Measurements from ENCODE around the gene MEIS2.

Gene MEIS2

DNA sequence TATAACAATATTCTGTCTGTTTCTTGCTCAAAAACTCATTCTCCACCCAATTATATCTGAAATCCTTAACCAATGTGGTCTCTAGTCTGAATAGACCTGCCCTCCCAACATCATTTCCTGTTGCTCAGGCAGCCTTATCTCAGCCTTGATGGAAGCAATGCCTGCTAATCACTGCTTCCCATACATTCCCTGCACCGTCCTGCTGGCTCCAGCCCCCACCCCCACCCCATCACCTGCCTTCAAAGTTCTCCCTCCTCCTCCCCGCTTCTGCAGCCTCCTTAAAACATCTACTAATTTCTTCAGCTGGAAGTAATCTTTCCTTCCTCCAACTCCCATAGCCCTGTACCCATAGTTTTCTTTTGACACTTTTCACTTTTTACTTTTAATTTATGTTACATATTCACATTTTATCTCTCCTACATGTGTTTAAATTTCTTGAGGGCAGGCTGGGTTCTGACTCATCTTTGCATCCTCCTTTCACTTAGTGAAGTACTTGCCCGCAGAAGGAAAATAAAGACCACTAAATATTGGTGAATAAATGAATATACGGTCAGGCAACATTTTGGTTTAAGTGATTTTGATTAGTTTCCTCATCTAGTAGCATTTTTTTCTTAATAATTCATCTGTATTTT, 98.2 kb downstream of the MEIS2 start:
- Histone ChIP-seq H3K36me3 (ENCODE audit: insufficient read depth, low read length) (no peaks in the 10 kb centered on the region), H3K27me3 (ENCODE audit: insufficient read depth, low read length, poor library complexity, severe bottlenecking) (no peaks in the 10 kb centered on the region), H3K4me2 (ENCODE audit: low read depth, low read length, poor library complexity, severe bottlenecking) (no peak overlapping the region), H3K4me1 (ENCODE audit: insufficient read depth, low read length, poor library complexity, severe bottlenecking) (no peaks in the 10 kb centered on the region), H3K9me3 (ENCODE audit: insufficient read depth, low read depth, low read length) (no peaks in the 10 kb centered on the region), H4K20me1 (ENCODE audit: insufficient read depth, low read length, poor library complexity, severe bottlenecking) (no peaks in the 10 kb centered on the region), H3K4me3 (ENCODE audit: low read length, poor library complexity, severe bottlenecking) (no peak overlapping the region), H3K9me2 (replicated peaks; ENCODE audit: low read depth, low read length) (no peaks in the 10 kb centered on the region), H2AFZ (ENCODE audit: low read length) (no peak overlapping the region), H3F3A (ENCODE audit: low read depth) (no peaks in the 10 kb centered on the region), H3K9ac (ENCODE audit: low read depth, low read length, poor library complexity, severe bottlenecking) (no peak overlapping the region), H3K79me2 (ENCODE audit: insufficient read depth, low read length) (no peaks in the 10 kb centered on the region)
- no peak for TF ChIP-seq EZH2phosphoT487 (IDR thresholded peaks at IDR 0.05; ENCODE audit: borderline replicate concordance)
- TF ChIP-seq, protein P1, sequence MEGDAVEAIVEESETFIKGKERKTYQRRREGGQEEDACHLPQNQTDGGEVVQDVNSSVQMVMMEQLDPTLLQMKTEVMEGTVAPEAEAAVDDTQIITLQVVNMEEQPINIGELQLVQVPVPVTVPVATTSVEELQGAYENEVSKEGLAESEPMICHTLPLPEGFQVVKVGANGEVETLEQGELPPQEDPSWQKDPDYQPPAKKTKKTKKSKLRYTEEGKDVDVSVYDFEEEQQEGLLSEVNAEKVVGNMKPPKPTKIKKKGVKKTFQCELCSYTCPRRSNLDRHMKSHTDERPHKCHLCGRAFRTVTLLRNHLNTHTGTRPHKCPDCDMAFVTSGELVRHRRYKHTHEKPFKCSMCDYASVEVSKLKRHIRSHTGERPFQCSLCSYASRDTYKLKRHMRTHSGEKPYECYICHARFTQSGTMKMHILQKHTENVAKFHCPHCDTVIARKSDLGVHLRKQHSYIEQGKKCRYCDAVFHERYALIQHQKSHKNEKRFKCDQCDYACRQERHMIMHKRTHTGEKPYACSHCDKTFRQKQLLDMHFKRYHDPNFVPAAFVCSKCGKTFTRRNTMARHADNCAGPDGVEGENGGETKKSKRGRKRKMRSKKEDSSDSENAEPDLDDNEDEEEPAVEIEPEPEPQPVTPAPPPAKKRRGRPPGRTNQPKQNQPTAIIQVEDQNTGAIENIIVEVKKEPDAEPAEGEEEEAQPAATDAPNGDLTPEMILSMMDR (conservative IDR thresholded peaks at IDR 0.05; ENCODE audit: low read length) = no peak

DNA sequence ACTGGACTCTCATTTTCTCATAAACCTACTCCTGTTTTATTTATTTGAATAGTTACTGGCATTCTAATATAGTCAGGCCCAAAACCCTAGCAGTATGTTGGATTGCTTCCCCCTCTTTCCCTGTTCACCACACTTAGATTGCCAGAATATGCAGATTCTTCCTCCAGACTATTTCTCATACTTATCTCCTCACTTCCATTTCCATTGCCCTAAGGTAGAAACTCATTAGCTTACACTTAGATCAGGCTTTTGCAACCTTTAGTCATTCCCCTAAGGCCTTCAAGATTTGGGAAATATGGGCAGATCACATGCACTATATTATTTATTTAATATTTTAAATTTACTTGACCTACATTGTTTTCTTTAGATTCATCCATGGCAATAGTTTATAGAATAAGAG, 98.9 kb downstream of the MEIS2 start:
- no peak overlapping the region for H3K4me3 ChIP-seq (ENCODE audit: low read length, poor library complexity, severe bottlenecking)
- H3K9me2 ChIP-seq (replicated peaks; ENCODE audit: low read depth, low read length) = no peaks in the 10 kb centered on the region
- H3F3A ChIP-seq (ENCODE audit: low read depth) = no peaks in the 10 kb centered on the region
- no peaks in the 10 kb centered on the region for H3K79me2 ChIP-seq (ENCODE audit: insufficient read depth, low read length)
- no peaks in the 10 kb centered on the region for H3K27me3 ChIP-seq (ENCODE audit: insufficient read depth, low read length, poor library complexity, severe bottlenecking)
- no peak overlapping the region for H2AFZ ChIP-seq (ENCODE audit: low read length)
- H3K4me2 ChIP-seq (ENCODE audit: low read depth, low read length, poor library complexity, severe bottlenecking) = no peak overlapping the region
- no peak overlapping the region for H3K9ac ChIP-seq (ENCODE audit: low read depth, low read length, poor library complexity, severe bottlenecking)
- no peaks in the 10 kb centered on the region for H3K9me3 ChIP-seq (ENCODE audit: insufficient read depth, low read depth, low read length)
- H3K4me1 ChIP-seq (ENCODE audit: insufficient read depth, low read length, poor library complexity, severe bottlenecking) = no peaks in the 10 kb centered on the region
- no peaks in the 10 kb centered on the region for H3K36me3 ChIP-seq (ENCODE audit: insufficient read depth, low read length)
- H4K20me1 ChIP-seq (ENCODE audit: insufficient read depth, low read length, poor library complexity, severe bottlenecking) = no peaks in the 10 kb centered on the region
- no peak for TF ChIP-seq EZH2phosphoT487 (IDR thresholded peaks at IDR 0.05; ENCODE audit: borderline replicate concordance)
- TF ChIP-seq, protein P1 (conservative IDR thresholded peaks at IDR 0.05; ENCODE audit: low read length) = no peak

DNA sequence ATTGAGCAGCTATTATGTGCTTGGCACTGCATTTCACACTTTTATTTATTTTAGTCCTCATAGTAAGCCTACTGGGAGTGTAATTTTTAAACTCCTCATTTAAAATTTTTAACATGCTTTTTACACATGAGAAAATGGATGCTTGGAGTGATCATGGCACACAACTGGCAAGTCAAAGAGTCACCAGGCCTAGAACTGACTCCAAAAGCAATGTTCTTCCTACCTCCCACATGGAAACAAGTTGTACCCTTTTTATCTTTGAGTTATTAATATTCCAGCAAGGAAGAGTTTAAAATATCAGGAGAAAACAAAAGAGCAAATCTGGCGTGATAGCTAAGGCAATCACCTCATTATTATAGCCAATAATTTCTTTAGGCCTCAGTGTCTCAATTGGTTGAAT, 100.6 kb downstream of the MEIS2 start:
- H4K20me1 ChIP-seq (ENCODE audit: insufficient read depth, low read length, poor library complexity, severe bottlenecking) = no peaks in the 10 kb centered on the region
- H3K4me2 ChIP-seq (ENCODE audit: low read depth, low read length, poor library complexity, severe bottlenecking) = no peak overlapping the region
- no peaks in the 10 kb centered on the region for H3K4me1 ChIP-seq (ENCODE audit: insufficient read depth, low read length, poor library complexity, severe bottlenecking)
- H3K9me3 ChIP-seq (ENCODE audit: insufficient read depth, low read depth, low read length) = no peaks in the 10 kb centered on the region
- no peaks in the 10 kb centered on the region for H3K9me2 ChIP-seq (replicated peaks; ENCODE audit: low read depth, low read length)
- no peaks in the 10 kb centered on the region for H3K27me3 ChIP-seq (ENCODE audit: insufficient read depth, low read length, poor library complexity, severe bottlenecking)
- H3F3A ChIP-seq (ENCODE audit: low read depth) = no peaks in the 10 kb centered on the region
- H2AFZ ChIP-seq (ENCODE audit: low read length) = no peak overlapping the region
- TF ChIP-seq EZH2phosphoT487 (IDR thresholded peaks at IDR 0.05; ENCODE audit: borderline replicate concordance) = no peak
- TF ChIP-seq, protein P1 (conservative IDR thresholded peaks at IDR 0.05; ENCODE audit: low read length) = no peak
- H3K79me2 ChIP-seq (ENCODE audit: insufficient read depth, low read length) = no peaks in the 10 kb centered on the region
- no peak overlapping the region for H3K4me3 ChIP-seq (ENCODE audit: low read length, poor library complexity, severe bottlenecking)
- H3K9ac ChIP-seq (ENCODE audit: low read depth, low read length, poor library complexity, severe bottlenecking) = no peak overlapping the region
- H3K36me3 ChIP-seq (ENCODE audit: insufficient read depth, low read length) = no peaks in the 10 kb centered on the region
